HepG2 (cell line): ENCODE results near the gene CIBAR2. TPM values are rescaled to one million over a fixed set of nuclear protein-coding genes. Genes with fewer than 3 reads are reported as not detected.

ENCODE experiments used
- AGO2 ChIP-seq: fragments of 200-400 bp; formaldehyde crosslinking; optimal IDR thresholded peaks from 2 replicates; pipeline ENCODE3; 2017; ENCODE audit warnings: mild to moderate bottlenecking, low read depth, low read length, moderate library complexity
- AHR ChIP-seq: IDR thresholded peaks from 2 replicates; pipeline ENCODE4 v1.6.1; 2018; ENCODE audit warnings: missing genetic modification reagents, missing compliant biosample characterization
- DNMT1 ChIP-seq: sonication (generic); formaldehyde crosslinking; IDR thresholded peaks from 2 replicates; pipeline ENCODE4 v1.5.1; 2020; ENCODE audit warnings: mild to moderate bottlenecking, missing genetic modification reagents
- IRF9 ChIP-seq: sonication (generic); formaldehyde crosslinking; IDR thresholded peaks from 2 replicates; pipeline ENCODE4 v1.8.0; 2022; ENCODE audit warnings: missing genetic modification reagents, mild to moderate bottlenecking, borderline replicate concordance
- JUND ChIP-seq: sonication (generic); formaldehyde crosslinking; IDR thresholded peaks from 2 replicates; pipeline ENCODE4 v1.8.0; 2022; ENCODE audit warnings: mild to moderate bottlenecking, missing genetic modification reagents
- MED13 ChIP-seq: sonication (generic); formaldehyde crosslinking; IDR thresholded peaks from 2 replicates; pipeline ENCODE4 v1.5.0; 2020; ENCODE audit warnings: missing genetic modification reagents
- POLR2AphosphoS5 ChIP-seq: IDR thresholded peaks from 2 replicates; pipeline ENCODE4 v1.6.1; 2012; ENCODE audit warnings: low read depth, low read length
- SAFB2 ChIP-seq: sonication (generic); formaldehyde crosslinking; IDR thresholded peaks from 2 replicates; pipeline ENCODE4 v1.5.1; 2020; ENCODE audit warnings: missing genetic modification reagents, low read depth, mild to moderate bottlenecking, borderline replicate concordance
- ZBTB2 ChIP-seq: sonication (generic); formaldehyde crosslinking; IDR thresholded peaks from 2 replicates; pipeline ENCODE4 v1.8.0; 2022; ENCODE audit warnings: low read depth, missing genetic modification reagents
- ZBTB38 ChIP-seq: sonication (generic); formaldehyde crosslinking; IDR thresholded peaks from 2 replicates; pipeline ENCODE4 v1.5.1; 2020; ENCODE audit warnings: mild to moderate bottlenecking, missing genetic modification reagents
- ZBTB7A ChIP-seq: sonication (generic); formaldehyde crosslinking; IDR thresholded peaks from 2 replicates; pipeline ENCODE4 v1.8.0; 2022; ENCODE audit warnings: mild to moderate bottlenecking, missing genetic modification reagents
- ZFX ChIP-seq: sonication (generic); formaldehyde crosslinking; IDR thresholded peaks from 2 replicates; pipeline ENCODE4 v1.4.0; 2020; ENCODE audit warnings: mild to moderate bottlenecking, low read depth, missing genetic modification reagents, moderate library complexity
- ZGPAT ChIP-seq: IDR thresholded peaks from 2 replicates; pipeline ENCODE4 v1.6.1; 2016; ENCODE audit warnings: mild to moderate bottlenecking
- ZNF407 ChIP-seq: sonication (generic); formaldehyde crosslinking; IDR thresholded peaks from one replicate; pipeline ENCODE4 v1.5.1; 2020; ENCODE audit warnings: mild to moderate bottlenecking, missing genetic modification reagents; ENCODE audit errors: not compliant biosample characterization
- polyA plus RNA-seq, 8 experiments: library from polyadenylated mRNA; depleted of rRNA in 3 of 8; stranded (reverse) in 7 of 8; unstranded in 1 of 8; fragments of >200 nt; fragmentation: Illumina TruSeq in 4 of 8; extraction: Trizol in 4 of 8; gene quantifications; 2 replicates each; pipeline versions ENCODE4 v1.2.1 to v1.2.3, GENCODE V29; 2011 to 2016; ENCODE audit warnings: low read depth in 4 of 8, missing spikeins in 1 of 8, mixed read lengths in 1 of 8; ENCODE audit not compliant: insufficient read depth in 1 of 8
- total RNA-seq, 5 experiments: library from RNA; depleted of rRNA; stranded (reverse); fragments of >200 nt; fragmentation: Illumina TruSeq; extraction: Trizol; gene quantifications; 2 replicates each; pipeline ENCODE4 v1.2.3, GENCODE V29; 2016; ENCODE audit warnings: low read depth in 1 of 5

Gene CIBAR2
- total and polyA plus RNA-seq, 2 of the 13 experiments (the other 11 are each of a cell fraction or from before 2014, with no cell fraction given) = not detected

GRCh38 chr16:85137323-85138072 lies 25.2 kb upstream of the CIBAR2 start (continued):
- TF ChIP-seq ZFX (CRISPR knock-in tag) (peak; percentile 79; the same call in 1 of the 2 replicates), ZBTB7A (CRISPR knock-in tag) (0 out of 2 replicates have a peak, but pooled peaks have one; percentile 82), AGO2 (no peak), ZNF407 (CRISPR knock-in tag) (no peak), ZBTB38 (CRISPR knock-in tag) (peak; percentile 81; the same call in 1 of the 2 replicates), ZBTB2 (CRISPR knock-in tag) (0 out of 2 replicates have a peak, but pooled peaks have one; percentile 10), AHR (CRISPR knock-in tag) (0 out of 2 replicates have a peak, but pooled peaks have one; percentile 64), ZGPAT (CRISPR knock-in tag) (peak; percentile 62), JUND (CRISPR knock-in tag) (peak; percentile 58; the same call in 1 of the 2 replicates), SAFB2 (peak; percentile 20), MED13 (CRISPR knock-in tag) (peak; percentile 83), DNMT1 (CRISPR knock-in tag) (0 out of 2 replicates have a peak, but pooled peaks have one; percentile 21), POLR2AphosphoS5 (no peak; the same call in 1 of the 2 replicates), IRF9 (peak; percentile 83; the same call in 1 of the 2 replicates)
